ENCODE results near the gene IL37.
"Not testable (repeated sequence)": the region's sequence is repeated elsewhere in the genome, so short reads cannot be mapped to it uniquely, and the experiment has no call there.

The IL37 gene

DNA sequence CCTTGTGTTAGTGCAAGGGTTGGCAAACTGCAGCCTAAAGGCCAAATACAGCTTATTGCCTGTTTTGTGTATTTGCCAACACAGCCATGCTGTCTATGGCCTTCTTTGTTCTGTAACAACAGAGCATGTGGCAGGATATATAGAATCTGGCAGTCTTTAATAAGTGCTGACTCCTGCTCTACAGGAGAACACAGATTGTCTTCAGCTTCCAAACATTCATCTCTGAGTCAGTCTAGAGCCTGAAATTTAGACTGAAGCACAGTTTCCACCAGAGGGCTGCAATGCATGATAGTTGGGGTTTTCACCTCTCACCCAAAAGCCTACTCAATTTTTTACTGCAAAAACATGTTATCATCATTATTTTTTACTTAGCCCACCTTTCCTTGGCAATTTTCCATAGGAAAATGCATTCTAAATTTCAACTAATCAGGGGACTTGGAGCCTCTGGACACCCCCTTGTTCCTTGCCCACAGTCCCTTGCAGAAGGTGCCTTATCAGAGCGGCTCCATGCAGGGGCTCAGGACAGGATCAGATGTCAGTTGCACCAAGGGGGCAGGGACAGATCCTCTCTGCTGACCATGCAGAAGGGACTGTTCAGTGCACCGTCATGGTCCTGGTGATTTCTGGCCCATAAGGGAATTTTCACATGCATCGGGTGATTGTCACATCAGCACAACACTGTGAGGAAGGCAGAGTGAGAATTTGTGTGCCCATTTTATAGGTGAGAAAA is 12.4 kb downstream of the IL37 start:
- DNase-seq (ENCODE audit: low read depth in 2 of 2): no peak

DNA sequence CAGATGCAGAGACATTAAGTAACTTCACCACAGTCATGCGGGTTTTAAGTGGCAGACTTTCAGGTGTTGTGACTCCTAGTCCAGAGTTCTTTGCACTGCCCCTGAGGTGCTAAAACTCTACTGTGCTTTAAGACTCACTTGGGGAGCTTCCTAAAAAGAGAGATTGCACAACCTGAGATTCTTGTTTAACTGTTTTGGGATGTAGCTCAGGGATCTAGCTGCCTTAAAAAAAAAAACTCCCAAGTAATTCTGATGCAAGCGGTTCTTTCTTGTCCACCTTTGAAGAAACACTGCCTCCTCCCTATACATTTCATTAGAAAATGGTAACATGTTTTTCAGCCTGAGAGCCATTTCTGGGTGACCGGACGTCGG is 13.0 kb downstream of the IL37 start:
- DNase-seq (ENCODE audit: low read depth in 2 of 2): no peak

DNA sequence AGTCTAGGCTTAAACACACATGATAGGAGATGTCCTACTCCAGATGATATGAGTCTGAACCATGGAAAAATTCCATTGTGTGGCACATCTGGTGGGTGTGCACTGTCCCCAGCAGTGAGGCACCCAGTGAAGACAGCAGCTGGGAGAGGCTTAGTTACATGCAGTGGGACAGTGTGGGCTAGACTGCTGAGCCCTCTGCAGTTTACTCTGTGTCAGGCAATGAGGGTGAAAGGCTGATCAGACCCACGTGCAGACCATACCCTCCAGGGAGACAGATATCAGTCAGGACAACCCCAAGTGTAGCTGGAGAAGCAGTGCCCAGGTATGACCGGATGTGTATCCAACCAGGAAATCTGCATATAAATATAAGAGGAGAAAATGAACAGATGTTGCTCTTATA is 13.4 kb downstream of the IL37 start:
- DNase-seq (ENCODE audit: low read depth in 2 of 2): no peak

DNA sequence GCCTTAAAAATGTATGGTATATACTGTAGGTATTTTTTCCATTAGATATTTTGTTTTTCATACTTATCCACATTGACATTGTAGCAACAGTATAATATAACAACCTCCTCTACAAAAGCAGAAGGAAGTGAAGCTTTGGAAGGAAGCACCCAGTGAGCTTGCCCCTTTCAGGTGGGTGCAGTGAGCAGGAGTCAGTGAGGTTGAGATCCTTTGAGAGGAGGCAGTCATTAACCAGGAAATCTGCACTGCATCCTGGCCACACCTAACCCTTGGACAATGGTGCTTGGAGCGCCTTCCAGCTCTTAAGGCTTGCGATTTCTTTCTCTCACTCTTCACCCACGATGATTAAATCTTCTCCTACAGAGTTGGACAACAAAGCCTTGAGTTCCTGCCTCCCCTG is 13.9 kb downstream of the IL37 start:
- no peak for DNase-seq (ENCODE audit: low read depth in 2 of 2)

DNA sequence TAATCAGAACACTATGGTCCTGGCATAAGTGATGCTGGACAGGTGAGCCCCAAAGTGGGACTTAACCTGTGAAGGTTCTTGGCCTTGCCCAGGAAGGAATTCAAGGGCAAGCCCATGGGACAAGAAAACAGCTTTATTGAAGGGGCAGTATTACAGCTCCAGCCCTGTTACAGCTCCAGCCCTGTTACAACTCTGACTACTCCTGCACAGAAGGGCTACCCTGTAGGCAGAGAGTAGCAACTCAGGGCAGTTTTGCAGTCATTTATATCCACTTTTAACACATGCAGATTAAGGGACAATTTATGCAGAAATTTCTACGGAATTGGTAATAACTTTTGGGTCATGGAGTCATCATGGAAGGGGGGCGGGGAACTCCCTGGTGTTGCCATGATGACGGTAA is 15.7 kb downstream of the IL37 start:
- DNase-seq (ENCODE audit: low read depth in 2 of 2): no peak

DNA sequence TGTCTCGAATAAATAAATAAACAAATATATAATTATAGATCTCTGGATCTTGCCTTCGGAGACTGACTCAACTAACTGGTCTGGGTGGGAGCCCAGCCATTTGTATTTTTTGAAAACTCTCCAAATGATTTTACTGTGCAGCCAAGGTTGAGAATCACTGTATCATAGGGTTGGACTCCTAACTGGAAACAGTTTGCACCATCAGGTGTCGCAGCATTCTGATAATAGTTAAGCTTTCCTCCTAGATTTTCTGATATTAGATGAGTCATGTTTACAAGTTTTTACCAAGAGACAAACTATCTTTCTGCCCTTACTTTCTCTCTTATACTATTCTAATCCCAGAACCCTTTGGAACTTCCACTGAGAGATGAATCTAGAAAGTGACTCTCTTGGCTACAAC is 16.8 kb downstream of the IL37 start:
- no peak for DNase-seq (ENCODE audit: low read depth in 2 of 2)

DNA sequence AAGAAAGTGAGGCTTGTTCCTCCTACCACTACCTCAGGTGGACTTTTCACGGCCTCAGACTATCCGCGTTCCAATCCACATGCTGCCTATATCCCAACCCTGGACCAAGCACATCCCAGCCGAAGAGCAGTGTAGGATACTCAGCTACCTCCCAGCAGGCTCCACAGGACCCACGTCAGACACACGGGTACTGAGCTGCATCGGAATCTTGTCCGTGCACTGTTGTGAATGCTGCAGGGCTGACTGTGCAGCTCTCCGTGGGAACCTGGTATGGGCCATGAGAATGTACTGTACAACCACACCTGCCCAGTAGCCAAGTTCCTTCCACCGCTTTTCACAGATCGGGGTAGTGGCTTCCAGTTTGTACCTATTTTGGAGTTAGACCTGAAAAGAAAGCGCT is 22.3 kb downstream of the IL37 start:
- DNase-seq (ENCODE audit: low read depth in 2 of 2): no peak

DNA sequence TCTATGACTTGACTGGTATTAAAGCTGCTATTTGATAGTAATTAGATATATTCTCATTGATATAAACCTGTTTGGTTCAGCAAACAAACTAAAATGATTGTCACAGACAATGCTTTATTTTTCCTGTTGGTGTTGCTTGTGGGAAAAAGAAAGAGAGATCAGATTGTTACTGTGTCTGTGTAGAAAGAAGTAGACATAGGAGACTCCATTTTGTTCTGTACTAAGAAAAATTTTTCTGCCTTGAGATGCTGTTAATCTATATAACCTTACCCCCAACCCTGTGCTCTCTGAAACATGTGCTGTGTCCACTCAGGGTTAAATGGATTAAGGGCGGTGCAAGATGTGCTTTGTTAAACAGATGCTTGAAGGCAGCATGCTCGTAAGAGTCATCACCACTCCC is 23.2 kb downstream of the IL37 start:
- not testable (repeated sequence) for DNase-seq (ENCODE audit: low read depth in 2 of 2)

DNA sequence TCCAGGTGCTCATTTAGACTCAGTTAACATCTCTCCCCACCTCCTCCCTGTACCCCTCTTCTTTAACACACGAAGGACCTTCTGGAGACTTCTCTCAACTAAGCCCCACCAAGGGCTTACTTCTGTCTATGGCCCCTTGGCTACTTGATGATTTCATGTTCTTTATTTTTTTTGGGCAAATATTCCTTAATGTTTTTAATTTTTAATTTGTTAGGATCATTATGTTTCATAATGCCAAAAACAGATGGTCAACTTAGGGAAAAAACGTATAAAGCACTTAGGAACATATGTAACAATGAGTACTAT is 25.9 kb downstream of the IL37 start:
- no peak for DNase-seq (ENCODE audit: low read depth in 2 of 2)

DNA sequence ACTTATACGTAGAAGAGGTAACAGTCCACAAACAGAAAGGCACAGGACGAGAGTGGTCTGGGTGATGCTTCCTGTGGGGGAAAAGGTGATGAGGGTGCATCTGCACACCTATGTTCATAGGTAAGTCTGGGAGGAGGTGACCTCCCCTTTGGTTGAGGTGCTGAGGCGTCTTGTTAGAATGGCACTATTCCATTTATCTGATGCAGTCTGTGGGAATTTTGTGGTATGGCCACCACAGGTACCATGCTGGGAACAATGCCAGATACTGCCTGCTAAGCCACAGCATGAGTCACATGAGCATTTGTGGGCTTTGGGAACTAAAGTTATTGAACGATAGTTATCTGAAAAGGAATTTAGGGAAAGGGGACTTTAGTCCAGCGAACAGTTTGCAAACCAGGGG is 27.9 kb downstream of the IL37 start:
- DNase-seq (ENCODE audit: low read depth in 2 of 2): no peak

DNA sequence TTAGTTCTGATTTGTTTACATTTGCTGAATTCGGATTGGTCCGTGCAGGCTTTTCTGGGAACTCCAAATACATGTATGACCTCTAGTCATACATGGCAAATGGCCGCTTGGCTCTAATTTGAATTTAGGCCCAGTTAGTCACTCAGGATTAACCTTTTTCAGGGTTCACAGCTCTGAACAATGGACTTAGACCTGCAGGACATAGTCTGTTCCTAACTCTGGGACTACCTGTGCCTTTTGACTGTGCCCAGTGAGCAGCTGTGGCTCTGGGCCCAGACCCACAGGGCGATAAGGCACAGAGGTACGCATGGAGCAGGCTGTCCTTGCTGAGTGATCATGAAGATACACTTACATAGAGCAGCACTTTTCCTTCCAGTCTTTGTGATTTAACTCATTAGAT is 28.5 kb downstream of the IL37 start:
- no peak for DNase-seq (ENCODE audit: low read depth in 2 of 2)

DNA sequence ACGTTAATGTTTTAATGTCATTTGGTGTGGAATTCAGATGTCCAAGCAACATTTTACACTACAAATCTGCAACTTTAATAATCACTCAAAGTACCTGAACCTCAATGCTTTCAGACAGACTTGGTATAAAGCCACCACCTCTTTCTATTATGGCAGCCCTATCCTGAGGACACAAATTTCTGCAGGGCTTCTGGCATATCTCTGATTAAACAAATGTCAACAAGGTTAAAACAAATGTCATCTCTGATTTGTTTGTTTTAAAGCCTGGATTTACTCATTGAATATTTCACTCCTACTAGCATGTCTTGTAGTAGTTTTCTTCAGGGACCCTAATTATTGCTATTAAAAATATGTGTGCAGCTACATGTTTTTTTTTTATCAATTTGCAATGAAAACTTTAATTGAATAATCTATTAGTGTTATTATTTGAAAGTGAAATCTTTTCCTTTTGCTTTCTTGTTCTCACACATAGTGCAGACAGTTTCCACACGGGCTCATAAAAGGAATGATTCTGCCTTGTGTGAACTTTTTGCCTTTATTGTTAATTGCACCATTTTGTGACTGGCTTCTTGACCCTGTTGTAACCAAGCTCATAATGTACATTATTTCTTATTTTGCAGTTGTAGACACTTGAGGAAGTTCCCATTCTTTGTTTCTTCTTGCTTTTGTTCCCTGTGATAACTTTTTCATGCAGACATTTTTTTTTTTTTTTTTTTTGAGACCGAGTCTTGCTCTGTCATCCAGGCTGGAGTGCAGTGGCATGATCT is 30.1 kb downstream of the IL37 start:
- no peak for DNase-seq (ENCODE audit: low read depth in 2 of 2)

DNA sequence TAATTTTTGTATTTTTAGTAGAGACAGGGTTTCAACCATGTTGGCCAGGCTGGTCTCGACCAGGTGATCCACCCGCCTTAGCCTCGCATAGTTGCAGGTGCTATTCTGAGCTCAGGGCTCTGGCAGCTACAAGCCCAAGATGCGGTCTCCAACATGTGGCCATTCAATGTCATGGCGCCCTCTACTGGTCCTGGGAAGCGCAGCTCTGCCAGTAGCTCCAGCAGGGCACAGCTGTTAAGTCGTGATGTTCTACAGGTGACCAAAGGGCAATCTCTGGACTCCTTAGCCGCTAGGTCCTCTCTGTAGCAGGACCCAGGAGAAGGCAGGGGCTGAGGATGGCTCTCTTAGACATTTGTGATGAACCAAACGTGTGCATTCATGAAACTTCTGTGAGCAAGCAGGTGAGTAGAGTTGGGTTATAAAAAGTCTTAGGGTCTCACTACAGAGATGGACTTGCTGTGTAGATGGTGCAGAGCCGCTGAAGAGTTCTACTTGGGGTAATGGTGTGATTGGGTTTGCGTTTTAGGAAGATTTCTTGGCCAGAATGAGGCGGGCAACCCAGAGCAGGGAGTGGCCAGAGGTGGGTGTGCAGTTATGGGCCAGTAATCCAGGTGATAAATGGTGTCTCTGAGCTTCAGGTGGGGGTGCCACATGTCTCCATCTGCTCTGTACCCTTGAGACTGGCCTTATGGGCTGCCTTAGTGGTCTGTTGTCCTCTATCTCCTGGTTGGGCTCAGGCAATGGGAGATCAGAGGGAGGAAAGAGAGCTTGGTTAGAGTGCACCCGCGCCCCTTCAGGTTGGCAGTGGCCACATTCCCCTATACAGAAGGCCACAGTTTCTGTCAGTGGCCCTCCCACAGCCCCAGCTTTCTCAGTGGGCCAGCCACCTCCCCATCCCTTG is 31.0 kb downstream of the IL37 start:
- peak in 1 of 2 donors; percentile 19 for DNase-seq (ENCODE audit: low read depth in 2 of 2)

DNA sequence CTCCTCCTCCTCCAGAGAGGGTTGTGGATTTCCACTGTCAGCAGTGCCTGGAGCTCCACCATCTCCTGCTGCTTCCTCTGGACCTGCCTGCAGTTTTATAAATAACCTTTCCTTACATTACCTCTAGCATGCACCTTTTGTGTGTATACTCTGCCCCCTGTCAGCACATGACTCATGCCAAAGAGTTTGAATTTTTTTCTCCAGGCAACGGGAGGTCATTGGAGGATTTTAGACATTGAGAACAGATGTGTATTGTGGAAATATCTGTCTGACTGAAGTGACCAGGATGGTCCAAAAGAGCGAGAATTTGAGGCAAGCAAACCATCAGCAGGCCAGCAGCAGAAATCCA is 31.7 kb downstream of the IL37 start:
- no peak for DNase-seq (ENCODE audit: low read depth in 2 of 2)

DNA sequence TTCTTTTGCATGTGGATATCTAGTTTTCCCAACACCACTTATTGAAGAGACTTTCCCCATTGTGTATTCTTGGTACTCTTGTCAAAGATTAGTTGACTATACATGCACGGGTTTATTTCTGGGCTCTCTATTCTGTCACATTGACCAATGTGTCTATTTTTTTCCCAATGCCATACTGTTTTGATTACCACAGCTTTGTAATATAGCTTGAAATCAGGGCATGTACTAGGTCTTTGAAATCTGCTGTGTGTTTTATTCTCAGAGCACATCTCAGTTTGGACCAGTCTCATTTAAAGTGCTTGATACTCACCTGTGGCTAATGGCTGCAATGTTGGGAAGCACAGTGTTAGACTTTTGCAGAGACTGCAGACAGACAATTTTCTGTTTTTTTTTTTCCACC is 34.0 kb downstream of the IL37 start:
- no peak for DNase-seq (ENCODE audit: low read depth in 2 of 2)

DNA sequence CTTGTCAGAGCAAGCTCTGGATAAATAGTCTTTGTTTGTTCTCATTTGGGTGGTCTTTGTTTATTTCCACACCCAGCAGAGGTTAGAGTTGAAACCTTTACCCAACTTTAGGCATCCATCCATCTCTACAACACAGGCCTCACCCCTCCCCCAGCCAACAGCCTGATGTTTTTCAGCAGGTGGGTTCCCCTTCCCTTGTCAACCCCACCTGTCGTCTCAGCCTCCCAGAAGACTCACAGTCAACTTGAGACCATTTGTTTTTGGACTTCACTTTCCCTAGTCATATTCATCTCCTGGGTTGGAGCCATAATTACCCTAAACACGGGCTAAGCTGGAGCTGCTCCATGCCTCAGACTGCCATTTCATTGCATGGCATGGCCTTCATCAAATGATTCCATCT is 35.1 kb downstream of the IL37 start:
- no peak for DNase-seq (ENCODE audit: low read depth in 2 of 2)

DNA sequence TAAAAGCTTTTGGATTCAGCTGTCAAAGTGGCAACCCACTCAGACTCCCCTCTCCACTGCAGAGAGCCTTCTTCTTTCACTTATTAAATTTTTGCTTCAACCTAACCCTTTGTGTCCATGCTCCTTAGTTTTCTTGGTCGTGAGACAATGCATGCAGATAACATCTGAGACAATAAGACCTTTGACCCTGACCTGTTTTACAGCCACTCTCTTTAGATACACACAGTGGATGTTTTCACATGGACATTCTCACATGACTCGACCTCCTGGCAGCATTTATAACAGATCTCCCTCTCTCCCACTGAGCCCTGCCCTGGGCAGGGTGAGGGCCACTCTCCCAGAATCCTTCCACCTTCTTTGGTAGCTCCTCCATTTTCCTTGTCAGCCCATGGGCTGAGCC is 36.4 kb downstream of the IL37 start:
- DNase-seq (ENCODE audit: low read depth in 2 of 2): no peak

DNA sequence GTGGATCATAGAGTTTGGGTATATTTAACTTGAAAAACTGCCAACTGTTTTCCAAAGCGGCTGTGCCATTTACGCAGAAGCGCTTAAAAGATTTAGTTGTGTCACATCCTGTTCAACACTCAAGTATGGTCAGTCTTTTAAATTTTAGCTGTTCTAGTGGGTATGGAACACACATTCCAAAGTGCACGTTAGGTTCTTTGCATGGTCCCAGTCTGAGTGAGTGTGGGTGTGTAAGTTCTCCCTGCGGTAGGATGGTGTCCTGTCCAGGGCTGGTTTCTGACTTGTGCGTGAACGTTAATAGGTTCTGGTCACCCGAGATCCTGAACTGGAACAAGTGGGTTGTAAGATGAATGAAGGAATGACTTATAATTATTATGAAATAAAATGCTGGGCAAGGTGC is 38.5 kb downstream of the IL37 start:
- no peak for DNase-seq (ENCODE audit: low read depth in 2 of 2)

DNA sequence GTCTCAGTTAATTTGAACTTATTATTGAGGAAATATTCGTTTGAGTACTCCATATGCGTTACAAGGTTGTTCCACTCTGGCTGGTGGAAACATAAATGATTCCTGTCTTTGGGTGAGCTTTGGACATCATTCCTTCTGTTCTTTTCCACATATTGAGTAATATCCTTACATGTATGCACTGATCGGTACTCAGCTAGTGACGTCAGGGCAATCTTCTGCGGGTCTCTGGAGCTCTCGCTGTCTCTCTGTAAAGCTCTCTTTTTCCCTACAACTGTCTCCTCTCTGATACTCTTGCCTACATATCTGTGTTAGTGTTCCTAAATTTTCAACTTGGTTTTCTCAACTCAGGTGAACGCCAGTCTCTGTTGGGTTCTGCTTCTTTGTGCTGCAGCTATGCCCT is 43.4 kb downstream of the IL37 start:
- DNase-seq (ENCODE audit: low read depth in 2 of 2): no peak

DNA sequence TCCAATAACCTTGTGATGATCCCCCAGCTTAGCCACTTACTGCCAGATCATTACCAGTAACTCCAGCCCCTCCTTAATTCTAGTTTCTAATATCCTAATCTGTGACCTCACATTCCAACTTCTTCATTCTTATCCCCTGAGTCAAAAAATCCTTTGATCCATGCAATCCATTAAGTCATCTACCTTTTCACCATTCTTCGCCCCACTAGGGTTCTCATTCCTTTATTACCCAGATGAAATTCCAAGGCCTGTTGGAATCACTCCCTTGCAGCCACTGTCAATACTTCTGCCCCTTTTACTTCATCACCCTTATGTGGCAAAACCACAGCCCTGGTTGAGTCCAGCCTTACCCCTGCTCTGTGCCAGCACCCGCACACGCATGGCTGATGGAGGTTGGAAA is 46.5 kb downstream of the IL37 start:
- no peak for DNase-seq (ENCODE audit: low read depth in 2 of 2)

DNA sequence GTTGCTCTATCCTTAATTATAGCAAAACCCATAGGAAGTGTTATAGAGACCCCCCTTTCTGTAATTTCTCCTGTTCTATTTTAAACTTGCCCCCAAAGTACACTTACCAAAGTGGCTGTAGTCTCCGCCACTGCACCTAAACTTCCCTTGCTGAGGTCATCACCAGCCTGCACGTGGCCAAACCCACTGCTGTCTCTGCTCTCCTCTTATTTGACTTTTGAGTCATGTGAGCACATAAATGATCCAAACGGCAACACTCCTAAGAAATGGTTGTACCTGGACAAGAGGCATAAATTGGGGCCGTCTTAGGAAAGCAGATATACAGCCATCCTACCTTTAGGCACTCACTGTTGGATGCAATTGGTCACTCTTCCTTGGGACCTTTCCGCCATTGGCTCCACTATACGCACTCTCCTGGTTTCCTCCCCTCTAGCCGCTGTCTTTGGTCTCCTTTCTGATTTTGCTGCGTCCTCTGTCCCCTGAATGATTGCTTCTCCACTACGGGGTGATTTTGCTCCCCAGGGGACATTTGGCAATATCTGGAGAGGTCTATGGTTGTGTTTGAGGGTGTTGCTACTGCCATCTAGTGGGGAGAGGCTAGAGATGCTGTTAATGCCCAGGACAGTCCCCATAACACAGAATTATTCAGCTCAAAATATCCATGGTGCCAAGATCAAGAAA is 47.6 kb downstream of the IL37 start:
- peak in 1 of 2 donors; percentile 10 for DNase-seq (ENCODE audit: low read depth in 2 of 2)

DNA sequence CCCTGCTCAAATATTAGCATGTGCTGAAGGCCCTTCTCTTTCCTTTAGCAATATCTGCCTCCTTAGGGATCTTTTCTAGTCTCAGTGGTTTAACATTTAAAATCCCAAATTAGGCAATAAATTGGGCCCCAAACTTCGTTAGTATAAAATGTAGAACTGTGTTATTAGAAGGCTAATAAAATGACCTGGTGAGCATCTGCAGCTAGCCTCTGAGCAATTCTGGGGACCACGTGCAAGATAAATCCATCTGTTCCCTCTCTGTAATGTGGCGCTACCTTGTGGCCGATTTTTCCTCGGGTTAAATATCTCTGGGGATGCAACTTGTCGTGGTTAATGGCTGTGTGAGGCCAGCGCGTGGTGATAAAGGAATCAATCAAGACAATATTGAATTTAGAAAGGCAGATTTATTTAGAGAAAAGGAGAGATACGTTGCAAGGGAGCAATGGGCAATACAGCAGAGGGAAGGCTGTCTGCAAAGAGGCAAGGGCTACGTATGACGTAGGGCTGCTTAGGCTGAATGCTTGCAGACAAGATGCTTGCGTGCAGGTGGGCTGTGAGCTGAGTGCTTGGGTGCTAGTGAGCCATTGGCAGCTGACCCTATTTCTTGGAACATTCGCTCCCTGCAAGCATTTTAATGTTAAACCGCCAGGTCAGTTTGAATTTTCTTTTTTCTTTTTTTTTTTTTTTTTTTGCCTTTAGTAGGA is 48.3 kb downstream of the IL37 start:
- no peak for DNase-seq (ENCODE audit: low read depth in 2 of 2)

Measured in activated CD8-positive, alpha-beta memory T cell treated with anti-CD3 and anti-CD28 coated beads for 4 hours (primary cell).